B cell (primary cell): ENCODE data around the gene CHADL. TPM values are rescaled to one million over a fixed set of nuclear protein-coding genes. Genes with fewer than 3 reads are reported as not detected.

Experiments used
- ATAC-seq: fragments of 200-7000 bp; cut with Tn5 transposase; one replicate; pipeline ENCODE4 v1.10.0; 2021; ENCODE audit warnings: low read depth, mild to moderate bottlenecking, moderate number of reproducible peaks, moderate library complexity
- CTCF ChIA-PET: fragments of 350-600 bp; sonication (Branson Sonifier 250); formaldehyde crosslinking; loops from one replicate; lab custom pipeline; 2021; ENCODE audit warnings: antibody characterized with exemption, inconsistent platforms; lab: Charles Lee
- POLR2A ChIA-PET: fragments of 350-600 bp; sonication (Branson Sonifier 250); formaldehyde crosslinking; loops from one replicate; lab custom pipeline; 2021; ENCODE audit warnings: antibody characterized with exemption; lab: Charles Lee
- DNase-seq: peaks from one replicate; pipeline ENCODE4 v3.0.0; 2013
- H2AFZ ChIP-seq: 2 replicates; pipeline ENCODE4 v1.6.1; 2012; ENCODE audit warnings: mild to moderate bottlenecking, low read depth, low read length; ENCODE audit not compliant: insufficient read depth, poor library complexity, severe bottlenecking
- H3K27ac ChIP-seq, 2 donors: 1 replicate in 1 of 2; 2 replicates in 1 of 2; pipeline ENCODE4 v1.5.1; 2012 to 2013; ENCODE audit warnings: low read length in 2 of 2, mild to moderate bottlenecking in 2 of 2, moderate library complexity in 1 of 2
- H3K27me3 ChIP-seq, 4 experiments: fragments of 200-600 bp in 1 of 4; sonication (generic) in 1 of 4; replicated peaks in 1 of 4; 1 replicate in 2 of 4; 2 replicates in 2 of 4; pipeline versions ENCODE4 v1.6.1 to v1.7.0; 2013 to 2016; ENCODE audit warnings: low read length in 3 of 4, mild to moderate bottlenecking in 2 of 4, mixed read lengths in 1 of 4, moderate library complexity in 1 of 4; ENCODE audit not compliant: insufficient read depth in 4 of 4, control insufficient read depth in 3 of 4; ENCODE audit errors: control extremely low read depth in 1 of 4
- H3K36me3 ChIP-seq, 2 experiments: replicated peaks in 1 of 2; 1 replicate in 1 of 2; 2 replicates in 1 of 2; pipeline versions ENCODE4 v1.6.1 to v1.7.1; 2013; ENCODE audit warnings: low read length in 1 of 2; ENCODE audit not compliant: insufficient read depth in 2 of 2, control insufficient read depth in 1 of 2; ENCODE audit errors: control extremely low read depth in 1 of 2, extremely low read depth in 1 of 2
- H3K4me1 ChIP-seq, 2 donors: fragments of 200-600 bp in 1 of 2; sonication (generic) in 1 of 2; 1 replicate in 1 of 2; 2 replicates in 1 of 2; pipeline versions ENCODE4 v1.5.1 to v1.6.1; 2013 to 2017; ENCODE audit warnings: low read length in 2 of 2; ENCODE audit not compliant: control insufficient read depth in 2 of 2, insufficient read depth in 2 of 2
- H3K4me2 ChIP-seq: replicated peaks from 2 replicates; pipeline ENCODE3; 2012; ENCODE audit warnings: mild to moderate bottlenecking, low read depth, low read length; ENCODE audit not compliant: poor library complexity, severe bottlenecking
- H3K4me3 ChIP-seq, 5 experiments: fragments of 200-600 bp in 1 of 5; sonication (generic) in 1 of 5; 1 replicate in 3 of 5; 2 replicates in 2 of 5; pipeline versions ENCODE4 v1.5.1 to v1.7.0; 2011 to 2016; ENCODE audit warnings: low read length in 4 of 5, mild to moderate bottlenecking in 4 of 5, low read depth in 2 of 5, control low read depth in 1 of 5, moderate library complexity in 1 of 5; ENCODE audit not compliant: insufficient read depth in 1 of 5; ENCODE audit errors: control extremely low read depth in 1 of 5, extremely low read depth in 1 of 5
- H3K79me2 ChIP-seq: fragments of 200-600 bp; sonication (generic); one replicate; pipeline ENCODE4 v1.6.0; 2016; ENCODE audit warnings: low read length; ENCODE audit not compliant: control insufficient read depth, insufficient read depth
- H3K9ac ChIP-seq: fragments of 200-600 bp; sonication (generic); 2 replicates; pipeline ENCODE4 v1.6.1; 2017; ENCODE audit warnings: mild to moderate bottlenecking, low read length, moderate library complexity
- H3K9me3 ChIP-seq, 3 donors: one replicate each; pipeline versions ENCODE4 v1.6.1 to v1.7.1; 2013; ENCODE audit warnings: low read length in 2 of 3; ENCODE audit not compliant: control insufficient read depth in 2 of 3, insufficient read depth in 1 of 3; ENCODE audit errors: control extremely low read depth in 1 of 3
- H4K20me1 ChIP-seq: 2 replicates; pipeline ENCODE4 v1.6.0; 2012; ENCODE audit warnings: mild to moderate bottlenecking, low read length; ENCODE audit not compliant: insufficient read depth, control insufficient read depth, poor library complexity, severe bottlenecking
- H3K27ac Mint-ChIP-seq: one replicate; pipeline ENCODE4 v1.8.0; 2021; ENCODE audit warnings: mixed read lengths
- H3K27me3 Mint-ChIP-seq: one replicate; pipeline ENCODE4 v1.8.0; 2021; ENCODE audit warnings: mixed read lengths
- H3K4me1 Mint-ChIP-seq: one replicate; pipeline ENCODE4 v1.8.0; 2021; ENCODE audit warnings: mixed read lengths
- H3K4me3 Mint-ChIP-seq: one replicate; pipeline ENCODE4 v1.8.0; 2021; ENCODE audit warnings: mixed read lengths
- H3K9me3 Mint-ChIP-seq: one replicate; pipeline ENCODE4 v1.8.0; 2022; ENCODE audit warnings: mixed read lengths; ENCODE audit not compliant: insufficient read depth
- EZH2 ChIP-seq: IDR thresholded peaks from 2 replicates; pipeline ENCODE4 v1.6.1; 2012; ENCODE audit warnings: borderline replicate concordance, low read depth, mild to moderate bottlenecking, moderate library complexity, low read length; ENCODE audit not compliant: insufficient read depth, poor library complexity, severe bottlenecking
- WGBS: methylation state at CpG from one replicate; pipeline ENCODE4 v1.1.5; 2013; ENCODE audit warnings: missing lambda C conversion rate; ENCODE audit not compliant: insufficient coverage; 5-methylcytosine and 5-hydroxymethylcytosine counted together
- intact Hi-C: fragments of 100-400 bp; cut with micrococcal nuclease; formaldehyde crosslinking; loops from one replicate; pipeline ENCODE4 v1.10.0; 2022
- polyA plus RNA-seq: library from polyadenylated mRNA; depleted of rRNA; stranded (reverse); fragments of >200 nt; gene quantifications from 2 replicates; pipeline ENCODE4 v1.2.3, GENCODE V29; 2012
- total RNA-seq, 2 donors: library from RNA; stranded (reverse); fragments of 120-200 nt in 1 of 2; gene quantifications; 1 replicate in 1 of 2; 2 replicates in 1 of 2; pipeline versions ENCODE4 v1.2.3 to v1.2.4, GENCODE V29; 2013 to 2022
- TF ChIP-seq, protein P1 (sequence below): fragments of 200-600 bp; IDR thresholded peaks from one replicate; pipeline ENCODE4 v1.8.0; 2022; ENCODE audit warnings: antibody characterized with exemption, mild to moderate bottlenecking

Gene CHADL
- total and polyA plus RNA-seq, 2 donors (not counting 1 experiment from before 2014, with no cell fraction given) = 0.07 to 0.59 TPM

GRCh38 chr22:41285820-41286638 is 45.3 kb upstream of the CHADL start, which contains the start of gene RANGAP1:
RANGAP1 (minus strand) TSS chr22:41286187; CDS start chr22:41281044, 5,143 bp downstream.
- Histone ChIP-seq H3K36me3 (peaks cover 0 to 8% of the 10 kb centered on the region in 2 experiments), H3K27ac (peak within 1 kb of the TSS; percentile 94 to 95), H3K27me3 (no peaks in the 10 kb centered on the region), H3K4me2 (peak within 1 kb of the TSS; percentile 93), H3K4me1 (peaks cover 12 to 16% of the 10 kb centered on the region in 2 donors), H4K20me1 (peaks cover 20% of the 10 kb centered on the region), H3K9ac (peak within 1 kb of the TSS; percentile 76), H2AFZ (peak within 1 kb of the TSS; percentile 86), H3K79me2 (peaks cover 43% of the 10 kb centered on the region), H3K4me3 (peak within 1 kb of the TSS; percentile 80 to 98 (median 88)), H3K9me3 (no peaks in the 10 kb centered on the region)
- DNase-seq (peak; percentile 99), ATAC-seq (peak; percentile 96)
- intact Hi-C loops = loop anchor here (1.0 to 5.0 kb wide), 13 partner anchors 15 to 1296 kb away; partner anchors contain the start of genes ACO2, ADSL, EP300 and L3MBTL2
- ChIA-PET POLR2A (interaction anchor here (0.5 to 2.0 kb wide), 13 partner anchors 14 to 1764 kb away, joined by 3 to 22 read pairs (median 4); partner anchors contain the start of genes NDUFA6, PHF5A, POLR3H and RBX1), CTCF (interaction anchor here (0.6 to 2.4 kb wide), 9 partner anchors 15 to 363 kb away, joined by 3 to 16 read pairs (median 4); partner anchors contain the start of gene ZC3H7B)
- WGBS = under 1% methylated on average over 74 of the region's 77 CpGs
- TF ChIP-seq EZH2 = no peak
- TF ChIP-seq, protein P1, sequence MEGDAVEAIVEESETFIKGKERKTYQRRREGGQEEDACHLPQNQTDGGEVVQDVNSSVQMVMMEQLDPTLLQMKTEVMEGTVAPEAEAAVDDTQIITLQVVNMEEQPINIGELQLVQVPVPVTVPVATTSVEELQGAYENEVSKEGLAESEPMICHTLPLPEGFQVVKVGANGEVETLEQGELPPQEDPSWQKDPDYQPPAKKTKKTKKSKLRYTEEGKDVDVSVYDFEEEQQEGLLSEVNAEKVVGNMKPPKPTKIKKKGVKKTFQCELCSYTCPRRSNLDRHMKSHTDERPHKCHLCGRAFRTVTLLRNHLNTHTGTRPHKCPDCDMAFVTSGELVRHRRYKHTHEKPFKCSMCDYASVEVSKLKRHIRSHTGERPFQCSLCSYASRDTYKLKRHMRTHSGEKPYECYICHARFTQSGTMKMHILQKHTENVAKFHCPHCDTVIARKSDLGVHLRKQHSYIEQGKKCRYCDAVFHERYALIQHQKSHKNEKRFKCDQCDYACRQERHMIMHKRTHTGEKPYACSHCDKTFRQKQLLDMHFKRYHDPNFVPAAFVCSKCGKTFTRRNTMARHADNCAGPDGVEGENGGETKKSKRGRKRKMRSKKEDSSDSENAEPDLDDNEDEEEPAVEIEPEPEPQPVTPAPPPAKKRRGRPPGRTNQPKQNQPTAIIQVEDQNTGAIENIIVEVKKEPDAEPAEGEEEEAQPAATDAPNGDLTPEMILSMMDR = no peak
- Mint-ChIP-seq H3K4me1 (peaks cover 26% of the 10 kb centered on the region), H3K27ac (peak within 1 kb of the TSS; percentile 99), H3K9me3 (no peaks in the 10 kb centered on the region), H3K27me3 (no peaks in the 10 kb centered on the region), H3K4me3 (peak within 1 kb of the TSS; percentile 100)
